Ureter (tissue), 1 donor: ENCODE results near the gene DRD1. TPM values are rescaled to one million over a fixed set of nuclear protein-coding genes. Genes with fewer than 3 reads are reported as not detected.

Source experiments
- DNase-seq: peaks from one replicate; pipeline ENCODE4 v3.0.0-alpha.2; 2020; ENCODE audit warnings: low spot score
- total RNA-seq: library from RNA; stranded (reverse); gene quantifications from one replicate; pipeline ENCODE4 v1.2.4, GENCODE V29; 2023
- donor health status: DM: yes; HTN: yes; CAD: no.

The DRD1 gene
- 2.9 TPM for total RNA-seq

DNA sequence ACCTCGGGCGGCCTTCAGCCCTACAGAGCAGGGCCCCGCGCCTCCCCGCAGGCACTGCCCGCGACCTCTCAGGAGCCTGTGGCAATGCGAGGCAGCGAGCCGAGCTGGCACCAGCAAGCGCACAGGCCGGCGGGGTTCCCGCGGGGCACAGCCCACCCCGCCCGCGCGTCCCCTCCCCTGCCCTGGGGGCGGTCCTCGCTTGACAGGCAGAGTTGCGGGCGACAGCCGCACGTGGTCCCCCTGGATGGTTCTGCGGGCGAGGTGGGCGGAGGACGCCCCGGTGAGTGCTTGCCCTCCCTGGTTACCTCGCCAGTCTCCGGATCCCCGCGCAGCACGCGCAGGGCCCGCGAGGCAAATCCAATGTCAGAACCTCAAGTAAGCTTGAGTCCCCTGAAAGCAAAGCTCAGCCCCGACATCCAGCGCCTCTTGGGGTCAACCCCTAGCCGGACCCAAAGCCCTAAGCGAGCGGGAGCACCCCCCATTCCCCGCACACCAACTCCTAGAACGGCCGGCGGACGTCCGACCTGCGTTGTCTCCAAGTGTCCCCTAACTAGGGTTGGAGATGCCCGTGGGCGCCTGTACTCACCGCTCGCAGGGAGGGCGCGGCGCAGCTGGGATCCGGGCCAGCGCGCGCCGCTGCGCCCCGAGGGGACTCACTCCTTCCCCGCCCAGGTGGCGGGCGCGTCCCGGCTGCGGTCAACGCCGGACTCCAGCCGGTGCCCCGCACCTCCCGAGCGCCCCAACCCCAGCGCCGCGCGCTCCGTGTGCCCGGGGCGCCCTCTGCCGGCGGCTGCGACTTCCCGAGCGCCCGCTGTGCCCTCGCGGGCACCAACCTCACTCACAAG, at the start of gene DRD1:
TSS of gene DRD1 (minus strand) at position 123 of the 845 bp plus-strand sequence. CDS start 1,083 bp downstream, outside the sequence.
- peak; percentile 68 for DNase-seq

DNA sequence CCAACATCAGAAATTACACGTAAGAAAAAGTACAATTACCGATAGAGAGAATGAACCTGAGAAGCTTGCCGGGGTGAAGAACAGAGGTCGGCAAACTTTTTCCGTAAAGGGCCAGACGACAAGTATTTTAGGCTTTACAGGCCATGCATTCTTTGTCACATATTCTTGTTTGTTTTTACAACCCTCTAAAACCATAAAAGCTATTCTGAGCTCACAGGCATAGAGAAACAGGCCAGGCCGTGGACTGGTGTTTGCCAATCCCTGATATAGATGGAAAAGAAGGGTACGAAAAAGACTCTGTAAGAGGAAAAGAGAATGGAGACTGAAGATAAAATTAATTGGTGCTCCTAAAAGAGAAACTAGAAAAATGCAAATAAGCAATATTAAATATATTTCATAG, 49.7 kb upstream of the DRD1 start:
- DNase-seq, result no peak

DNA sequence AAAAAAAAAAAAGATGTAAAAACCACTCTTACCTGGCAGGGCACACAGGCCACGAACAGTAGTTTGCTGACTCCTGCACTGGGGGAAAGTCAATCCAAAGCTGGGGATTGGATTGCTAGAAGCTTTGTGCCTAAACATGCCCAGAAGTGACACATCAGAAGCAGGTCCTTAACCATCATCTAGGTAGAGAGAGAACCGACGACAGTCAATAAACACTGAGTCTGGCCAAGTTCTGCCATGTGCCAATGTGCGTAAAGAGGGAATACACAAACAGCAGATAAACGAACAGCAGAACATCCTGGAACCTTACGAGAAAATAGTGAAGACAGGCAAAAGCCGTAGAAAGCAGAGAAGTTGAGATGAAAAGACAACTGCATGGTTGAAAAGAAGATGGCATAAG, 49.3 kb upstream of the DRD1 start:
- DNase-seq, result no peak

DNA sequence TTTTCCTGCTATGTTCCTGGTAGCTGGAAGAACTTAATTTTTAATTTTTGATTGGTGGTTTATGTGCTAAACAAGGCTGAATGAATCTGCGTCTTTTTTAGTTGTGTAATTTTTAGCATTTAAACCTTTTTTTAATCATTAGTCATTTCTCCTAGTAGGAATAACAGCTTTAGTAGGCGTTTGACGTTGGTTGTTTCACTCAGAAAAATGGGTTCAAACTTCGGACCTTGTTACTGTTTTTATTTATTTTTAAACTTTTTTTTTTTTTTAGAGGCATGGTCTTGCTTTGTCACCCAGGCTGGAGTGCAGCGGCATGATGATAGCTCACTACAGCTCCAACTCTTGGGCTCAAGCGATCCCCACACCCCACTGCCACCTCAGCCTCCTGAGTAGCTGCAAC, 47.2 kb upstream of the DRD1 start:
- DNase-seq, result no peak

DNA sequence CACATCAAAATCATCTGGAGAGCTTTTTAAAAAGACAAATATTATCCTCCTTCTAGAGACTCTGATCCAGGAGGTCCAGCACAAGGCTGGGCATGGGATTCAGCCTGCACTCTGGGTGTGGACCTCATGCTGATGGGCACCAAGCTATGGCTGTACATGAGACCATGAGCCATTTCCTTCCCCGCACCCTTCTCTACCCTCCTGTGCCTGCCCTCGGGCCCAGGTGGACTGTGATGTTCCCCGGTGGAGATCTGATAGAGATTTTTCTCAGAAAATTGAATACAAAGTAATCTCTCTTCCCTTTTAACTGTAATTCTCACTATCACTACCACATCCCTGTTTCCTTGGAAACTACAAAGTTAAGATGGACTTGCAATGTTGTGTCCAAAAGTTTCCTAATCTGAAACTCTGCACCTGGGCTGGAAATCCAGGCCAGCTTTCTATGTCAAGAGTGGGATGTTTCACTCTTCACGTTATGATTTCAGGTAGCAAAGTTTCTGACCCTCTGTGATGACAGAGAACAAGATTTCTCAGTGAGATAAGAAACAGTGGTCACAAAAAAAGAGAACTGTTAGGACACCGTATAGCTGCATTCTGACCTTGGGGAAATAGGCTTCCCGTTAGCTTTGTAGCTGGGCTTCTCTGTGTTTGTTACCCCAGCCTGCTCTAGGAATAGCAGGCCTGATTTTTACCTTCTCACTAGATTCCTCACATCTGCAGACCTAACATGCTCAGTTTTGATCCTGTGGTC, 45.9 kb upstream of the DRD1 start:
- DNase-seq, result no peak

DNA sequence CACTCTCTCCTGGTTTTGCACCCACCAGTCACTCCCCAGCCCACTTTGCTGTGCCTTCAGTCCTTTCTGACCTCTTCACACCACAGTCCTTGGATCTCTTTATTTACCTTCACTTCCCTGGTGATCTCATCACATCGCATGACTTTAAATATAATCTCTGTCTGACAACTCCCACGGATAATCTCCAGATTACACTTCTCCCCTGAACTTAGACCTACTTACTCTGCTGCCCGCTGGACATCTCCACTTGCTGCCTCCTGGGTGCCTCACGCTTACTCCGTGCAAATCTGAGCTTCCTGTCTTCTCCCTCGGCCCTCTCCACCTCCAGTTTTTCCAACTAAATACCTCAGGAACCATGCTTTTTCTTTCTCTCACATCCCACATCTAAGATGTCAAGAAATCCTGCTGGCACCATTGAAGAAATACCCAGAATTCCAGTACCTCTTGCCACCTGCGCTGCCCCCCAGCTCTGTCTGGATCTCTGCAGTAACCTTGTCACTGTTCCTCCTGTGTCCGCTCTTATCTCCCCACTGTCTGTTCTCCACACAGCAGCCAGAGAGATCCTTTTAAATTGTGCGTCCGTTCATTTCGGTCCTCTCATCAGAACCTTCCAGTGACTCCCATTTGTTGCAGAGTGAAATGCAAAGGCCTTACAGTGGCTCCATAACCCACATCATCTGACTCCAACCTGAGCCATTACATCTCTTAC, 43.7 kb upstream of the DRD1 start:
- DNase-seq, result no peak

DNA sequence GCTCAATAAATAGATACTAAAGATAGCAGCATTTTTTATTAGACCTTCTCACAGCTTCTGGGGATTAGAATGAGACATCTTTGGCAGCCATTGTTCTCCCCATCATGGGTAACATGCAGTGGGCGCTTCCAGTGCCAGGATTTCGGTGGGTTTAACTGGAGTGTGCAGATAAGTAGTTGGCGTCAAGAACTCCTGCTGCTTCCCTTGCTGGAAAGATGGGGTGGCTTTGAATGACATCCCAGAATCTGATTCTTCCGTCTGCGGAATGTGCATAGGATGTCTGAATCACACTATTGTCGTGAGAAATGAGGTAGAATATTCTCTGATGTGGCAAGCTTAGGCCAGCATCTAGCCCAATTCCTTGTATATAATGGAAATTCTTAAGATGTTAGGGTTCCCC, 41.6 kb upstream of the DRD1 start:
- no peak for DNase-seq

DNA sequence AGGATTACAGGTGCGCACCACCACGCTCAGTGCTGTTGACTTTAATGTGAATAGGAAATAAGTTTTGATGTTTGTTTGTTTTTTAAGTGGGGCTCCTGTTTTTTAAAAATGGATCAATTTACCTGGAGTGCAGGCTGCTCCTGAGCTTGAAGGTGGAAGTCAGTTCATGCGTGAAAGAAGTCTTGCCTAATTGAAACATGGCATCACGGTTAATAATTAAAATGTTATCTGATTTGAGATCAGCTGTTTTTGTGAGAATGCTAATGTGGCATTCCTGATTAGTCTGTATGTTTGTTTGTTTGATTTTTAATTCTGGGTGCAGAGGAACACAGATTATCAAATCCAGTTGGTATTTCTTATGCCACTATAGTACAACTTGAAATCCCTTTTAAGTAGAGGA, 40.8 kb upstream of the DRD1 start:
- no peak for DNase-seq

DNA sequence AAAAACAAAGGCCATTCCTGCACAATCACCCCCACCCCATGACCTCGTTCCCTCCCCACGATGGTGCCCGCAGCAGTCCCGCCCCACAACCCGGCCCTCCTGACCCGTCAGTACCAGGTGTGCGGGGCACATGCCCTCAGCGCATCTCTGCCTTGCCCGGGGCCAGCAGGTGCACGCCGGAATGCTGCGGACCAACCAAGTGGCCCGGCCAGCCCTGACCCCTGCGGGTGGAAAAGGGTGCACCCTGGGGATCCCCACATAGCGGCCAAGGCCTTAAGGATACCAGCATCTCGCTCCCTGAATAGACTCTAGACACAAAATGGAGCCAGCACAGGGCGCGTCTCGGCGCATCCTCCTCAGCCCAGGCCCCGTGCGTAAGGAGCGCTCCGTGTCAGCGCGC, 40.3 kb upstream of the DRD1 start:
- no peak for DNase-seq

DNA sequence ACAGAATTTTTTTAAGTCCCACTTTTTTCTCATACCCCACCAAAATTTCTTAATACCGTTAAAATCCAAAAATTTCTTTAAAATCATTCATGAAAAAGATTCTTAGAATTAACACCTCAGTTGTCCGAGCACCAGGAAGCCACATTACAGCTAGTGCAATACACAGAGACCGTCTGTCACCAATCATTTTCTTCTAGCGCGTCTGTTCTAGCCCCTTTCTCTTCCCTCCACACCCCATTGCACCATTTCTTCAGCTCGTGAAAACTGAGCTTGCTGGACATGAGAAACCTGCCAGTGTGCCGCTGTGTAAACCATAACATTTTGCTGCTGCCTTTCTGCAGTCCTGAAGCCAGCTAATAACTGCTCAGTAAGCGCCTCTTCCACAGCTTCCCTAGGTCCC, 39.4 kb upstream of the DRD1 start:
- no peak for DNase-seq

DNA sequence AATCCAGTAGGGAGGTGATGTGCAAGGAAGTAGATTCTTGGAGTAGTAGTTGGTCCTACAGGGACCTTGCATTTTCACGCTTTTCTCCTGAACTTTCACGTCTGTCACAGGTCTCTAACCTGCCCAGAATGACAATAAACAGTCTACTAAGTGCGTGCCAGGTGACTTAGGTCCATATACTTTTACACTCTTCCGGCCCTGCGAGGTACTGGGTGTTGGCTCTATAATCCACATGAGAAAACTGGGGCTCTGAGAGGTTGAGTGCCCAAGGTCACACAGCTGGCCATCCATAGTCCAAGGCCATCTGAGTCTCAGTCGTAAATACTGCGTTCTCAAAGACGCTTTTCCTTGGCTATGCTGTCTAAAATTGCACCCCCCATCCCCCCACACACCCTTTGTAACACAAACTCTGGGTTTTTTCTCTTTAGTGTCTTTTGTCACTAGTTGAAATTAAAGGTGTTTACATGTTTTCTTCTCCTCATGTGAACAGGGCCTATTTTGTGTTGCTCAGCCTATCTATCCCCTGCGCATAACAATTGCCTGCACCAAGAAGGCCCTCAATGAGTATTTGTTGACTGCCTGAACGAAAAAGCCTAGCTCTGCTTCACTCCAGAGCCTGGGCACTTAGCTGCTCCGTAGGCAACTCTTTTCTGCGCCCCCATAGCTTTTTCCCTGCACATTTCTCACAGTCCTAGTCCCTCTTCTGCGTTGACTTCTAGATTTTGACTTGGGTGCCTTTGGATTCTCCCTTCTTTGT, 35.3 kb upstream of the DRD1 start:
- DNase-seq, result no peak

DNA sequence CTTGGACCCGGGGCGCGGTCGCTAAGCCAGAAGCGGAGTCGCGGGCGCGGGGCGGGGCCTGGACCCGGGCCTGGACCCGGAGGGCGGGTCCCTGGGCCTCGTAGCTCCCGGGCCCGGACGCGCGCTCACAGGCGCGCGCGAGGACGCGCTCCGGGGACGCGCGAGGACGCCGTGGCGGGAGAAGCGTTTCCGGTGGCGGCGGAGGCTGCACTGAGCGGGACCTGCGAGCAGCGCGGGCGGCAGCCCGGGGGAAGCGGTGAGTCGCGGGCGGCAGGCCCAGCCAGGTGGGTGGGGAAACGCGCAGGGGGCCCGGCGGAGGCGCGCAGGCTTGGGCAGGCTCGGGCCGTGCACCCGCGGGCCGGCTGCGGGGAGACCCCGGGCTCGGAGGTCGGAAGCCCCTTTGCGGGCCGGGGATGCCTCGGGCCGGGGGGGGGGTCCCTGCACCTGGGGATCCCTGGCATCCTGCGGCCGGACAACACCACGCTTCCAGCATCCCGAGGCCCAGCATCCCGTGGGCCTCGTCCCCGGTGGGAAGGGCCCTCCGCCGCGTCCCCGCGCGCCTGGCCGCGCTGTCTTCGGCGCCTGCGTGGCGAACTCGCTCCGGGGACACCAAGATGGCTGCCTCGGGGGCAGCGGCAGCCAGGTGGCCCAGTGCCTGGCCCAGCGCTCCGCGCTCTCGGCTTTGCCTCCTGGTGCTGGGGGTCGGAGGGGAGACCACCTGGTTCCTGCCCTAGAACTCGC, 34.6 kb upstream of the DRD1 start, which contains the start of gene SFXN1:
TSS of gene SFXN1 (plus strand) at position 177 of the 741 bp plus-strand sequence. CDS start 13,544 bp downstream, outside the sequence.
- peak; percentile 74 for DNase-seq

DNA sequence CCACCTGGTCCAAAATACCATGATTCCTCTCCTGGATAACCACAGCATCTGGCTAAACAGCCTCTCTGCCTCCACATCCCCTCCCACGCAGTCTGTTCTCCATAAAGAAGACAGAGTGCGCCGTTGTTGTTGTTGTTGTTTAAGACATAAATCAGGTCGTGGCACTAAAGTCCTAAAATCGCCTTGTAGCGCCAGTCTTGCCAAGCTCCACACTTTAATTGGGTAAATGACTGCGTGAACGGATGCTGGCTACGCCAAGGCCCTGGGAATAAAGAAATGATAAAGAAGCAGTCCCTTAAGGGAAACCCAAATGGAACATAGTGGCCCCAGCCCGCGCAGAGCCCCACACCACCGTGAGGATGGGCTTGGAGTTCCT, 34.0 kb upstream of the DRD1 start:
- DNase-seq, result no peak

DNA sequence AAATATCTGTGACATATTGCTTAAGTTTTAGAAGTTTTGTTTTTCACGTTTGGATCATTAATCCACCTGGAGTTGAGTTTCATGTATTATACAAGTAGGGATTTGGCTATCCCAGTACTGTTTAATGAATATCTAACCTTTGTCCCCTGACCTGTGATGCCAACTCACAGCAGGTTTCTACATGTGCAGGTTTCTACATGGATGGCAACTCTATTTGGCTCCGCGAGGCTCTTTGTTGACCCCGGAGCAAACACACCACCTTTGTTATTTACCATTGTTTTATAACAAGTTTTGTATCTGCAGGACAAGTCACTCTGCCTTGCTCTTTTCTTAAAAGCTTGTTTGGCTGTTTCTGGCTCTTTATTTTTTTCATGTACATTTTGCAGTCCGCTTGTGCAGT, 33.5 kb upstream of the DRD1 start:
- DNase-seq, result no peak

DNA sequence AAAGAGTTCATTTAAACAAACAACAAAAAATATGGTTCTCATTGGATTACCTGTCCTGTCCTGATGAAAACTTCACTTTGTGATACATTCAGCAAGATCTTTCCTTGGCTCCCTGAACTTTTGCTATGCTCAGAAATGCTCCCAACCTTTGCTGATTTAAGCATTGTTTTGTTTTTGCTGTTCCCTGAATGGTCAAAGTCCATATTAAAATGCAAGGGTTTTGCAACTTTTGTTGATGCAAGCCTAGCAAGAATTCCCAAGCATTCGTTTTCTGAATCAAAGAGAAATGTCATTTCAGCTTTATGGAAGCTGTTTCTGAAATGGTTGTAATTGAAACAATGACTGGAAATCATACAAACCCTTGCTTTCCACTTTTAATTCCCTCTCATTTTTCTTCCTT, 31.3 kb upstream of the DRD1 start:
- no peak for DNase-seq

DNA sequence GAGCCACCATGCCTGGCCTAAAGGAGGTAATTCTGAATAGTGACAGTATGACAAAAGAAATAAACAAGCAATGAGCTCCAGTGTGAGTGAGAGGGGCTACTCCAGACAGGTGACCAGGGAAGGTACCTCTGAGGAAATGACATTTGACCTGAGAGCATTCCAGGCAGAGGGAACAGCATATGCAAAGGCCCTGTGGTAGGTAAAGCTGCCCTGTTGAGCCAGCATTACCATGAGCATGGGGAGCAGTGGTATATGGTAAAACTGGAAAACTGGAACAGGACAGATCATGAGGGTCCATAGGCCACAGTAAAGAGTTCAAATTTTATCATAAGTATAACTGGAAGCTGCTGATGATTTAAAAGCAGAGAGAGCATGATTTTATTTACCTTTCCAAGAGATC, 28.4 kb upstream of the DRD1 start:
- no peak for DNase-seq

DNA sequence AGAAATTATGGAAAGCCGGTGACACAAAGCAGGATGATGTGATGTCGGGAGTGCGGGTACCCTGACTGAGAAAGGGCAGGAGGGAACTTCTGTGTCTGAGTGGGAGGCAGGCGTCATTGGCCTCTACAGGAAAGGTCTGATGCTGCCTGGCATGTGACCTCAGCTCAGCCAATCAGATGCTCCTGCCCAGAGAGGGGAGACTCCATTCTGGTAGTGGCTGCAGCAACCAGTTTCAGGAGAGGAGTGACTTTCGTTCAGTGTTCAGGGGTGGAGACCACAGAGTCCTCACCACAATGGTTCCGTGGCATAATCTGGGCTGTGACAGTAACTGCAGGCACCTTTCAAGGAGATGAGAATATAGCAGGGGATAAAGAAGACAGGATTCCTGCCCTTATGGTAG, 27.6 kb upstream of the DRD1 start:
- no peak for DNase-seq

DNA sequence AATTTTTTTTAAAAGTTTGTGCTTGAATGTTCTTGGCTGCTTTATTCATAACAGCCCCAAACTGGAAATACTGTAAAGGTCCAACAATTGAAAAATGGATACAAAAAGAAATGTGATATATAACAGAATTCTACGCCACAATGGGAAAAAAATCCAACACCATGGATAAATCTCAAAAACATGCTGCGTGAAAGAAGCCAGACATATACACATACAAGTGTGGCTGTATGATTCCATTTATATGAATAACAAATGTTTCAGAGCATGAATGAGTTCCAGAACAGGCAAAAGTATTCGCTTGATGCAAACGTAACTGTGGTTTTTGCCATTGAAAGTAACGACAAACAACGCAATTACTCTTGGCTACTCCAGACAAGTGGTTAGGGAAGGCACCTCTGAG, 27.2 kb upstream of the DRD1 start:
- DNase-seq, result no peak

DNA sequence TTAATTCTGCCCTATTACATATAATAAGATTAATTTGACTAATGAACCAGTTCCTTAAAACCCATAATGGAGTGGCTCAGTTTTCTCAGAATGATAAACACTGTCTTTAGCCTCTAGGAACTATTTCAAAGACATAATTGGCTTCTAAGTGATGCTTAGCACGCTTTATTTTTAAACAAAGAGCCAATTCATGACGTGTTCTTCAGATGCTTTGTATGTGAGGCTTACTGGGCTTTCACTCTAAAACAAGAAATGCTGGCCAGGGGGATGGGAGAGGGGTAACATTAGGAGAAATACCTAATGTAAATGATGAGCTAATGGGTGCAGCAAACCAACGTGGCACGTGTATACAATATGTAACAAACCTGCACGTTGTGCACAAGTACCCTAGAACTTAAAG, 26.8 kb upstream of the DRD1 start:
- no peak for DNase-seq

DNA sequence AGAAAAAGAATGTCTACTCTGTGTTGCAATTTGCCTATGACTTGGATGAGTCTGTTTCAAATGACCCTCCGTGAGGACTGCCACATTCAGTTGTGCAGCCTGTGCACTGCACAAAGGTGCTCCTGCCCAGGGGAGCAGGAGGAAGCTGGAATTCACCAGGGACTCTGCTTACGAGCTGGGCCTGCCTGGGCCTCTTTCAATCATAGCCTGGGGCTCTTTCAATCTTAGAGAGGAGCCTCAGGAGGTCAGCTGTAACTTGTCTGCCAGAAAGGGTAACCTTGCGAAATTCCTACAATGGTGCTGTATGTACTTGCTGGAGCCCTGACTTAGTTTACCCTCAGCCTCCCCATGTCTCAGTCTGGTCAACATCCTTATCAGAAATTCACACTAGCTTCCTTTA, 25.9 kb upstream of the DRD1 start:
- DNase-seq, result no peak

DNA sequence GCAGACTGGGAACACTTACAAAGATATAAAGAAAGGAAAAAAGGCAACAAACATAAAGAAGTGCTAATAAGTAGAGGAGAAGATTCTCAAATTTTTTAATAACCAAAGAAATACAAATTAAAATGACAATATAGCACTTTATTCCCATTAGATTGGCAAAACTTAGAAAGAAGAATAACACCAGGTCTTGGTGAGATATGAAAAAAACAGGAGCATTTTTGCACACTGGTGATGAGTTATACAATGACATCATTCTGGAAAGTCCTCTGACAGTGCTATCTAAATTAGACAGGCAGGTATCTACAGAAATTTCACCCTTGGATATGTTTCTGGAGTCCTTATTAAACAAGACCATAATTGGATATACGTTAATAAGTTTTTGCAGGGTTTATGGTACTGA, 24.9 kb upstream of the DRD1 start:
- no peak for DNase-seq
